Naive thymus-derived CD4-positive, alpha-beta T cell (primary cell): ENCODE results near the gene FILIP1. TPM values are rescaled to one million over a fixed set of nuclear protein-coding genes. Genes with fewer than 3 reads are reported as not detected.

Source experiments
- ATAC-seq: fragments of 150-1000 bp; cut with Tn5 transposase; 2 replicates; pipeline ENCODE4 v1.10.0; 2021; ENCODE audit warnings: mild to moderate bottlenecking, moderate library complexity
- CTCF ChIA-PET: fragments of 350-600 bp; sonication (Branson Sonifier 250); formaldehyde crosslinking; loops from one replicate; lab custom pipeline; 2021; ENCODE audit warnings: antibody characterized with exemption; lab: Charles Lee
- POLR2A ChIA-PET: fragments of 350-600 bp; sonication (Branson Sonifier 250); formaldehyde crosslinking; loops from one replicate; lab custom pipeline; 2021; ENCODE audit warnings: antibody characterized with exemption, inconsistent platforms; lab: Charles Lee
- DNase-seq, 9 donors: peaks; one replicate each; pipeline versions ENCODE4 v3.0.0 to v3.0.0-alpha.2; 2020 to 2022; ENCODE audit warnings: mixed read lengths in 1 of 9
- H3K27ac ChIP-seq: one replicate; pipeline ENCODE4 v1.7.0; 2013; ENCODE audit warnings: mild to moderate bottlenecking, low read depth, low read length, moderate library complexity
- H3K27me3 ChIP-seq, 2 donors: one replicate each; pipeline ENCODE4 v1.7.0; 2013; ENCODE audit warnings: low read length in 2 of 2, mild to moderate bottlenecking in 2 of 2, moderate library complexity in 2 of 2; ENCODE audit not compliant: control insufficient read depth in 2 of 2, insufficient read depth in 2 of 2
- H3K36me3 ChIP-seq, 3 experiments: 1 replicate in 2 of 3; 2 replicates in 1 of 3; pipeline ENCODE4 v1.7.0; 2013; ENCODE audit warnings: low read length in 3 of 3, mild to moderate bottlenecking in 3 of 3, moderate library complexity in 1 of 3; ENCODE audit not compliant: insufficient read depth in 3 of 3, control insufficient read depth in 2 of 3
- H3K4me1 ChIP-seq, 2 donors: one replicate each; pipeline ENCODE4 v1.7.0; 2013; ENCODE audit warnings: low read length in 2 of 2, mild to moderate bottlenecking in 2 of 2, moderate library complexity in 1 of 2; ENCODE audit not compliant: control insufficient read depth in 2 of 2, insufficient read depth in 2 of 2
- H3K4me3 ChIP-seq: 2 replicates; pipeline ENCODE4 v1.7.0; 2013; ENCODE audit warnings: mild to moderate bottlenecking, low read length
- H3K9me3 ChIP-seq, 3 experiments: 1 replicate in 2 of 3; 2 replicates in 1 of 3; pipeline ENCODE4 v1.7.0; 2013; ENCODE audit warnings: low read length in 3 of 3; ENCODE audit not compliant: control insufficient read depth in 2 of 3
- H3K27ac Mint-ChIP-seq, 9 donors: one replicate each; pipeline ENCODE4 v1.8.0; 2020 to 2022; ENCODE audit warnings: mixed read lengths in 9 of 9, mild to moderate bottlenecking in 8 of 9, moderate library complexity in 5 of 9, inconsistent platforms in 2 of 9
- H3K27me3 Mint-ChIP-seq, 5 donors: one replicate each; pipeline ENCODE4 v1.8.0; 2021 to 2022; ENCODE audit warnings: mixed read lengths in 5 of 5, mild to moderate bottlenecking in 1 of 5
- H3K36me3 Mint-ChIP-seq, 5 donors: one replicate each; pipeline ENCODE4 v1.8.0; 2020 to 2022; ENCODE audit warnings: mixed read lengths in 5 of 5, mild to moderate bottlenecking in 3 of 5, inconsistent platforms in 1 of 5
- H3K4me1 Mint-ChIP-seq, 7 donors: one replicate each; pipeline ENCODE4 v1.8.0; 2020 to 2022; ENCODE audit warnings: mixed read lengths in 7 of 7, mild to moderate bottlenecking in 3 of 7, inconsistent platforms in 1 of 7
- H3K4me3 Mint-ChIP-seq, 10 donors: one replicate each; pipeline ENCODE4 v1.8.0; 2020 to 2022; ENCODE audit warnings: mild to moderate bottlenecking in 10 of 10, mixed read lengths in 10 of 10, moderate library complexity in 6 of 10, inconsistent platforms in 2 of 10
- H3K9me3 Mint-ChIP-seq, 11 donors: one replicate each; pipeline ENCODE4 v1.8.0; 2020 to 2022; ENCODE audit warnings: mixed read lengths in 11 of 11, mild to moderate bottlenecking in 4 of 11, inconsistent platforms in 1 of 11, moderate library complexity in 1 of 11
- intact Hi-C, 2 donors: fragments of 100-400 bp; cut with micrococcal nuclease; formaldehyde crosslinking; loops; one replicate each; pipeline ENCODE4 v1.15.1; 2023
- polyA plus RNA-seq, 2 donors: library from polyadenylated mRNA; unstranded; fragments of 300-500 nt; fragmentation: Illumina TruSeq; gene quantifications; one replicate each; pipeline ENCODE4 v1.2.3, GENCODE V29; 2021
- total RNA-seq, 6 experiments: library from RNA in 5 of 6; stranded (reverse) in 5 of 6; gene quantifications; 1 replicate in 5 of 6; 2 replicates in 1 of 6; pipeline ENCODE4 v1.2.3 and lab custom pipeline; 2021 to 2026

FILIP1 gene
- total and polyA plus RNA-seq, 7 experiments from 2014 or later = 0.08 to 0.15 (median 0.12) TPM; not detected in 4

GRCh38 chr6:75481394-75481793 is 12.2 kb downstream of the FILIP1 start:
- H3K36me3 ChIP-seq = no peaks in the 10 kb centered on the region
- H3K4me1 Mint-ChIP-seq = no peaks in the 10 kb centered on the region
- no peaks in the 10 kb centered on the region for H3K27me3 ChIP-seq
- intact Hi-C loops = no loop called here
- ChIA-PET CTCF (interaction anchor here (0.6 kb wide), 1 partner anchor 42 kb away, joined by 3 read pairs; no protein-coding TSS in a partner anchor), POLR2A (no interaction called here)
- peaks cover 13 to 44% (median 20%) of the 10 kb centered on the region in 5 donors for H3K27me3 Mint-ChIP-seq
- H3K4me3 Mint-ChIP-seq = no peak overlapping the region
- H3K36me3 Mint-ChIP-seq = no peaks in the 10 kb centered on the region
- H3K4me1 ChIP-seq = no peaks in the 10 kb centered on the region
- no peak overlapping the region for H3K27ac Mint-ChIP-seq
- no peak overlapping the region for H3K4me3 ChIP-seq
- H3K27ac ChIP-seq = no peak overlapping the region
- ATAC-seq (no peak), DNase-seq (no peak)
- no peaks in the 10 kb centered on the region for H3K9me3 Mint-ChIP-seq
- no peaks in the 10 kb centered on the region for H3K9me3 ChIP-seq

GRCh38 chr6:75480425-75480824 is 13.2 kb downstream of the FILIP1 start:
- no peak overlapping the region for H3K4me3 ChIP-seq
- H3K27ac Mint-ChIP-seq = no peak overlapping the region
- H3K9me3 ChIP-seq = no peaks in the 10 kb centered on the region
- H3K36me3 ChIP-seq = no peaks in the 10 kb centered on the region
- ATAC-seq (no peak), DNase-seq (no peak)
- H3K27me3 Mint-ChIP-seq = peaks cover 14 to 38% (median 19%) of the 10 kb centered on the region in 5 donors
- H3K27me3 ChIP-seq = no peaks in the 10 kb centered on the region
- no peaks in the 10 kb centered on the region for H3K36me3 Mint-ChIP-seq
- H3K27ac ChIP-seq = no peak overlapping the region
- no peaks in the 10 kb centered on the region for H3K4me1 Mint-ChIP-seq
- intact Hi-C loops = no loop called here
- ChIA-PET CTCF (no interaction called here), POLR2A (no interaction called here)
- H3K4me1 ChIP-seq = no peaks in the 10 kb centered on the region
- no peaks in the 10 kb centered on the region for H3K9me3 Mint-ChIP-seq
- H3K4me3 Mint-ChIP-seq = no peak overlapping the region

- no peak for DNase-seq
- Mint-ChIP-seq H3K36me3 (no peaks in the 10 kb centered on the region), H3K27me3 (peaks cover 15 to 40% (median 19%) of the 10 kb centered on the region in 5 donors), H3K27ac (no peak overlapping the region), H3K9me3 (no peaks in the 10 kb centered on the region), H3K4me1 (no peaks in the 10 kb centered on the region), H3K4me3 (no peak overlapping the region)
- POLR2A ChIA-PET = no interaction called here
- Histone ChIP-seq H3K4me1 (no peaks in the 10 kb centered on the region), H3K4me3 (no peak overlapping the region), H3K27ac (no peak overlapping the region), H3K36me3 (no peaks in the 10 kb centered on the region), H3K9me3 (no peaks in the 10 kb centered on the region), H3K27me3 (no peaks in the 10 kb centered on the region)
- ATAC-seq = no peak
- CTCF ChIA-PET = interaction anchor here (0.7 kb wide), 1 partner anchor 272 kb away, joined by 3 read pairs; no protein-coding TSS in a partner anchor
- intact Hi-C loops = no loop called here
These were observed 13.9 kb downstream of the FILIP1 start for GRCh38 chr6:75479712-75480111.

- POLR2A ChIA-PET = no interaction called here
- Histone ChIP-seq H3K36me3 (no peaks in the 10 kb centered on the region), H3K9me3 (no peaks in the 10 kb centered on the region), H3K27ac (no peak overlapping the region), H3K4me3 (no peak overlapping the region), H3K4me1 (no peaks in the 10 kb centered on the region), H3K27me3 (no peaks in the 10 kb centered on the region)
- ATAC-seq (no peak), DNase-seq (no peak)
- intact Hi-C loops = no loop called here
- Mint-ChIP-seq H3K9me3 (no peaks in the 10 kb centered on the region), H3K4me3 (no peak overlapping the region), H3K36me3 (no peaks in the 10 kb centered on the region), H3K27ac (no peak overlapping the region), H3K4me1 (no peaks in the 10 kb centered on the region), H3K27me3 (peaks cover 15 to 43% (median 19%) of the 10 kb centered on the region in 5 donors)
- CTCF ChIA-PET = no interaction called here
These were observed 14.7 kb downstream of the FILIP1 start for GRCh38 chr6:75478929-75479328.

GRCh38 chr6:75472885-75473284 is 20.7 kb downstream of the FILIP1 start:
- Histone ChIP-seq H3K4me1 (no peaks in the 10 kb centered on the region), H3K9me3 (no peaks in the 10 kb centered on the region), H3K4me3 (no peak overlapping the region), H3K27ac (no peak overlapping the region), H3K27me3 (no peaks in the 10 kb centered on the region), H3K36me3 (no peaks in the 10 kb centered on the region)
- POLR2A ChIA-PET = no interaction called here
- Mint-ChIP-seq H3K9me3 (peaks cover 0 to 9% (median 0%) of the 10 kb centered on the region in 11 donors), H3K36me3 (no peaks in the 10 kb centered on the region), H3K27me3 (peaks cover 12 to 43% (median 24%) of the 10 kb centered on the region in 5 donors), H3K4me1 (no peaks in the 10 kb centered on the region), H3K27ac (no peak overlapping the region), H3K4me3 (no peak overlapping the region)
- CTCF ChIA-PET = no interaction called here
- intact Hi-C loops = no loop called here
- ATAC-seq = no peak
- DNase-seq = no peak

GRCh38 chr6:75467966-75468365 is 25.6 kb downstream of the FILIP1 start:
- POLR2A ChIA-PET = interaction anchor here (0.6 kb wide), 1 partner anchor 186 kb away, joined by 3 read pairs; no protein-coding TSS in a partner anchor
- Mint-ChIP-seq H3K4me3 (no peak overlapping the region), H3K9me3 (peaks cover 0 to 17% (median 2%) of the 10 kb centered on the region in 11 donors), H3K4me1 (no peaks in the 10 kb centered on the region), H3K27ac (no peak overlapping the region), H3K36me3 (no peaks in the 10 kb centered on the region), H3K27me3 (peaks cover 12 to 36% (median 25%) of the 10 kb centered on the region in 5 donors)
- ATAC-seq = no peak
- Histone ChIP-seq H3K36me3 (no peaks in the 10 kb centered on the region), H3K4me3 (no peak overlapping the region), H3K9me3 (no peaks in the 10 kb centered on the region), H3K27ac (no peak overlapping the region), H3K4me1 (no peaks in the 10 kb centered on the region), H3K27me3 (no peaks in the 10 kb centered on the region)
- intact Hi-C loops = no loop called here
- CTCF ChIA-PET = no interaction called here
- no peak for DNase-seq

- CTCF ChIA-PET = no interaction called here
These were observed 26.3 kb downstream of the FILIP1 start for GRCh38 chr6:75467284-75467683.

More at GRCh38 chr6:75467284-75467683, 26.3 kb downstream of the FILIP1 start:
- Mint-ChIP-seq H3K9me3 (peaks cover 0 to 17% (median 2%) of the 10 kb centered on the region in 11 donors), H3K27me3 (peaks cover 9 to 32% (median 22%) of the 10 kb centered on the region in 5 donors), H3K27ac (no peak overlapping the region), H3K4me3 (no peak overlapping the region), H3K4me1 (no peaks in the 10 kb centered on the region), H3K36me3 (no peaks in the 10 kb centered on the region)
- no peak for DNase-seq
- Histone ChIP-seq H3K36me3 (no peaks in the 10 kb centered on the region), H3K4me1 (no peaks in the 10 kb centered on the region), H3K4me3 (no peak overlapping the region), H3K27ac (no peak overlapping the region), H3K27me3 (no peaks in the 10 kb centered on the region), H3K9me3 (no peaks in the 10 kb centered on the region)
- POLR2A ChIA-PET = no interaction called here
- intact Hi-C loops = no loop called here
- ATAC-seq = no peak
